Upper lobe of left lung (tissue), 4 donors: ENCODE measurements around the gene NEDD4L.

Experiments used
- CTCF ChIP-seq, 6 experiments: fragments of 450-650 bp in 4 of 6; fragments of 200-600 bp in 2 of 6; sonication (generic) in 2 of 6; IDR thresholded peaks; one replicate each; pipeline ENCODE4 v1.5.1; 2016 to 2019; ENCODE audit warnings: antibody characterized with exemption in 6 of 6
- EP300 ChIP-seq, 4 donors: sonication (generic); formaldehyde crosslinking; IDR thresholded peaks; one replicate each; pipeline ENCODE4 v1.5.1; 2017; ENCODE audit warnings: antibody characterized with exemption in 4 of 4, control low read depth in 2 of 4
- POLR2A ChIP-seq, 4 donors: fragments of 450-650 bp; IDR thresholded peaks; one replicate each; pipeline ENCODE4 v1.5.1; 2016 to 2017; ENCODE audit warnings: antibody characterized with exemption in 4 of 4, mild to moderate bottlenecking in 2 of 4

- TF ChIP-seq CTCF (IDR thresholded peaks at IDR 0.05) (no peak), EP300 (IDR thresholded peaks at IDR 0.05) (no peak), POLR2A (IDR thresholded peaks at IDR 0.05) (no peak)
Measured at GRCh38 chr18:58249712-58250111, 205.7 kb downstream of the NEDD4L start.
